CD8-positive, alpha-beta memory T cell (primary cell): ENCODE data around the gene FAM120A. TPM values are rescaled to one million over a fixed set of nuclear protein-coding genes. Genes with fewer than 3 reads are reported as not detected.

Experiments used
- CTCF ChIA-PET: fragments of 350-600 bp; sonication (Branson Sonifier 250); formaldehyde crosslinking; loops from one replicate; lab custom pipeline; 2021; ENCODE audit warnings: antibody characterized with exemption; lab: Charles Lee
- POLR2A ChIA-PET: fragments of 350-600 bp; sonication (Branson Sonifier 250); formaldehyde crosslinking; loops from one replicate; lab custom pipeline; 2021; ENCODE audit warnings: antibody characterized with exemption; lab: Charles Lee
- DNase-seq, 5 donors: peaks; one replicate each; pipeline versions ENCODE4 v3.0.0 to v3.0.0-alpha.2; 2020 to 2022; ENCODE audit warnings: mixed read lengths in 1 of 5
- H3K27ac ChIP-seq: one replicate; pipeline ENCODE4 v1.7.0; 2013; ENCODE audit warnings: low read depth, mild to moderate bottlenecking, low read length, moderate library complexity
- H3K27me3 ChIP-seq: 2 replicates; pipeline ENCODE4 v1.7.0; 2013; ENCODE audit warnings: low read length, mild to moderate bottlenecking; ENCODE audit not compliant: insufficient read depth, poor library complexity, severe bottlenecking
- H3K36me3 ChIP-seq: 2 replicates; pipeline ENCODE4 v1.7.0; 2013; ENCODE audit warnings: mild to moderate bottlenecking, low read length, moderate library complexity; ENCODE audit not compliant: insufficient read depth
- H3K4me1 ChIP-seq: 2 replicates; pipeline ENCODE4 v1.7.0; 2013; ENCODE audit warnings: mild to moderate bottlenecking, low read length, moderate library complexity; ENCODE audit not compliant: insufficient read depth
- H3K4me3 ChIP-seq: 2 replicates; pipeline ENCODE4 v1.7.0; 2013; ENCODE audit warnings: mild to moderate bottlenecking, low read length
- H3K9me3 ChIP-seq: 2 replicates; pipeline ENCODE4 v1.7.0; 2013; ENCODE audit warnings: mild to moderate bottlenecking, low read length
- H3K27ac Mint-ChIP-seq, 8 donors: one replicate each; pipeline ENCODE4 v1.8.0; 2020 to 2021; ENCODE audit warnings: mixed read lengths in 8 of 8, mild to moderate bottlenecking in 6 of 8, inconsistent platforms in 3 of 8, moderate library complexity in 3 of 8
- H3K27me3 Mint-ChIP-seq, 2 donors: one replicate each; pipeline ENCODE4 v1.8.0; 2020 to 2021; ENCODE audit warnings: mixed read lengths in 2 of 2, mild to moderate bottlenecking in 1 of 2, moderate library complexity in 1 of 2
- H3K36me3 Mint-ChIP-seq, 3 donors: one replicate each; pipeline ENCODE4 v1.8.0; 2020 to 2021; ENCODE audit warnings: mixed read lengths in 3 of 3, inconsistent platforms in 1 of 3, mild to moderate bottlenecking in 1 of 3
- H3K4me1 Mint-ChIP-seq, 3 donors: one replicate each; pipeline ENCODE4 v1.8.0; 2020 to 2021; ENCODE audit warnings: mixed read lengths in 3 of 3, inconsistent platforms in 1 of 3, mild to moderate bottlenecking in 1 of 3
- H3K4me3 Mint-ChIP-seq, 7 donors: one replicate each; pipeline ENCODE4 v1.8.0; 2020 to 2021; ENCODE audit warnings: mixed read lengths in 7 of 7, mild to moderate bottlenecking in 6 of 7, moderate library complexity in 4 of 7, inconsistent platforms in 2 of 7
- H3K9me3 Mint-ChIP-seq, 5 donors: one replicate each; pipeline ENCODE4 v1.8.0; 2020 to 2022; ENCODE audit warnings: mixed read lengths in 5 of 5, mild to moderate bottlenecking in 3 of 5, moderate library complexity in 2 of 5, inconsistent platforms in 1 of 5
- polyA plus RNA-seq: library from polyadenylated mRNA; unstranded; fragments of 300-500 nt; fragmentation: Illumina TruSeq; gene quantifications from one replicate; pipeline ENCODE4 v1.2.3, GENCODE V29; 2021
- total RNA-seq, 2 experiments: library from RNA; stranded (reverse); gene quantifications; one replicate each; pipeline ENCODE4 v1.2.3, GENCODE V29; 2021

The FAM120A gene
- total and polyA plus RNA-seq, 3 experiments from 2014 or later = 16.0 to 142 (median 140) TPM

DNA sequence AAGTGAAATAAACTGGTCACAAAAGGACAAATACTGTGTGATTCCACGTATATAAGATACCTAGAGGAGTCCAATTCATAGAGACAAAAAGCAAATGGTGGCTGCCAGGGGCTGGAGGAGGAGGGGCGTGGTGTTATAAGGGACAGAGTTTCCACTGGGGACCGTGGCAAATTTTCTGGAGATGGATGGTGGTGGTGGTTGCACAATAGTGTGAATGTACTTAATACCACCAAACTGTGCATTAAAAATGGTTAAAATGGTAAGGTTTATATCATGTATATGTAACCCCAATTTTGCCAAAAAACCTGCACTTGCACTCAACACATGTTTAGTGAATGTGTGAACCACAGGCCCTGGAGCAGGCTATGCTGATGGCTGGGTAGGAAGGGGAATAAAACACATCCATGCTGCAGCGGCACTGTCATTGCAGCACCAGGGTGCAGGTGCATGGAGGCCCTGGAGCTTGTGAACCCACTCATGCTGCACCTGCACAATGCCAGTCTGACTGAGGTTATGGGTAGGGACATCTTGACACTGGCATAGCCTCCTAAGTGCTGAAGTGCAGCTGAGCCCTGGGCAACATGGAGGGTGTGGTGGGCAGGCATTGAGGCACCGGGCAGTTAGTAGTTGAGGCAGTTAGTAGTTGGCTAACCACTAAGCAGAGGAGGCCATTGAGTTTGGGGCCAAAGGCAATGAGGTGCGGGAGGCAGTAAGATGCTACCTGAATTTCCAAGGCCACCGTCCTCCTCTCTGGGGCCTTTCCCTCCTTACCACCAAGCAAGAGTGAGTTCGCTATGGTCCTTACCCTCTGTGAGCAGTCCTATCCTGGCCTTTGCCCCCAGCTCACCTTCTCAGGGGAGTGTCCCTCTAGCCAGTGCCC, 121.4 kb downstream of the FAM120A start:
- ChIA-PET CTCF (no interaction called here), POLR2A (no interaction called here)
- H3K36me3 Mint-ChIP-seq = peaks cover 0 to 6% (median 0%) of the 10 kb centered on the region in 3 donors
- Histone ChIP-seq H3K9me3 (no peaks in the 10 kb centered on the region), H3K27ac (no peak overlapping the region), H3K4me1 (peaks cover 15% of the 10 kb centered on the region), H3K27me3 (no peaks in the 10 kb centered on the region), H3K4me3 (no peak overlapping the region), H3K36me3 (no peaks in the 10 kb centered on the region)
- peaks cover 0 to 6% of the 10 kb centered on the region in 2 donors for H3K27me3 Mint-ChIP-seq
- no peak for DNase-seq
- H3K4me3 Mint-ChIP-seq = peak overlapping the region in 2 of 7 donors; percentile 10 to 98
- peaks cover 16 to 28% (median 18%) of the 10 kb centered on the region in 3 donors for H3K4me1 Mint-ChIP-seq
- peaks cover 0 to 3% (median 0%) of the 10 kb centered on the region in 5 donors for H3K9me3 Mint-ChIP-seq
- peak overlapping the region in 3 of 8 donors; percentile 16 to 72 (median 60) for H3K27ac Mint-ChIP-seq

DNA sequence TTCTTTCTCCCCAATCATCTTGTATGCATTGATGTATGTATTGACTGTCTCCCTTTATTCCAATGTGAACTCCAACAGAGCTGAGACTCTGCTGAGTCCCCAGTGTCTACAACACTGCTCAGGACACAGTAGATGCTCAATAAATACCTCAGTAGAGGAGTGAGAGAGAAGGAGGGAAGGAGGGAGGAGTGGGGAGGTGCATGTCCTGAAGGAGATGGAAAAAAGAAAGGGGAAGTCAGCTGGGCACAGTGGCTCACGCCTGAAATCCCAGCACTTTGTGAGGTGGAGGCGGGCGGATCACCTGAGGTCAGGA, 122.0 kb downstream of the FAM120A start:
- peaks cover 22 to 31% (median 22%) of the 10 kb centered on the region in 3 donors for H3K4me1 Mint-ChIP-seq
- Histone ChIP-seq H3K36me3 (no peaks in the 10 kb centered on the region), H3K27me3 (no peaks in the 10 kb centered on the region), H3K4me3 (no peak overlapping the region), H3K9me3 (no peaks in the 10 kb centered on the region), H3K4me1 (peaks cover 21% of the 10 kb centered on the region), H3K27ac (no peak overlapping the region)
- peak overlapping the region in 5 of 7 donors; percentile 5 to 98 (median 56) for H3K4me3 Mint-ChIP-seq
- CTCF ChIA-PET = no interaction called here
- peak overlapping the region in 5 of 8 donors; percentile 5 to 72 (median 60) for H3K27ac Mint-ChIP-seq
- DNase-seq = no peak
- H3K27me3 Mint-ChIP-seq = peaks cover 0 to 6% of the 10 kb centered on the region in 2 donors
- peaks cover 0 to 3% (median 0%) of the 10 kb centered on the region in 5 donors for H3K9me3 Mint-ChIP-seq
- peaks cover 0 to 6% (median 0%) of the 10 kb centered on the region in 3 donors for H3K36me3 Mint-ChIP-seq
- POLR2A ChIA-PET = no interaction called here

DNA sequence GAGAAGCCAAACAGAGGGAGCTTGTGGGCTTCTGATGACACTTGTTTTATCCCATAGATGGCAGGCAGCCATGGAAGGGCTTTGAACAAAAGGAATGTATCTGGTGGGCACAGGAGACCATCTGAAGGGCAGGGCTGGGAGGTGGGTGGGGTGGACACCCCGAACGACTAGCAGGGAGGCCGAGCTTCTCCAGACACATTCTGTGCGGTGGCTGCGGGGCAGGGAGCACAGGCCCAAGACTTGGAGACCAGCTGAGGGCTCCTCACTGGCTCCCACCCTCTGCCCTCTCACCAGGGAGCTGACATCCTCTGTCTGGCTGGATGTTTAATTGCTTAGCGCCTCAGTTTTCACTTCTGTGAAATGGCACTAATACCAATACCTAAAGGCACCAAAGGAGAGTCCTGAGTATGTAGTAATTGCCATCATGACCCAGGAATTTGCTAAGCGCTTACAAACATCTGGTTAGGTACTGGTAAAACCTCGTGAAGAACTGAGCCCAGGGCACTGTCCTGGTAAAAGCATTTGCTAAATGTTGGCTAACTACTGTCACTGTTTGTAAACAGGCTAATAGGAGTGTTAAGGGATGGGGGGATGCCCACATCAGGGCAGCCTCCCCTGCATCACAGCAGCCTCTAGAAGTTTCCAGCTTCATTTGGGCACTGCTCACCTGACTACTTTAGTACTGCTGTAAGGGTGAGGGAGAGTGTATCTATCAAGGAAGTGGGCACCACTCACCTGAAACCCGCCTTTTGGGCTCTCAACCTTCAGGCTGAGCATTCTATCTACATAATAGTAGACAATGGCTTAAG, 122.8 kb downstream of the FAM120A start:
- ChIA-PET CTCF (interaction anchor here (0.7 kb wide), 1 partner anchor 469 kb away, joined by 3 read pairs; no protein-coding TSS in a partner anchor), POLR2A (no interaction called here)
- Mint-ChIP-seq H3K27ac (peak overlapping the region in 6 of 8 donors; percentile 52 to 93 (median 76)), H3K4me3 (peak overlapping the region in 6 of 7 donors; percentile 78 to 98 (median 90)), H3K27me3 (peaks cover 0 to 6% of the 10 kb centered on the region in 2 donors), H3K36me3 (peaks cover 0 to 6% (median 0%) of the 10 kb centered on the region in 3 donors), H3K9me3 (peaks cover 0 to 3% (median 0%) of the 10 kb centered on the region in 5 donors), H3K4me1 (peaks cover 30 to 39% (median 30%) of the 10 kb centered on the region in 3 donors)
- no peak overlapping the region for H3K27ac ChIP-seq
- H3K36me3 ChIP-seq = no peaks in the 10 kb centered on the region
- H3K4me3 ChIP-seq = no peak overlapping the region
- peaks cover 21% of the 10 kb centered on the region for H3K4me1 ChIP-seq
- no peaks in the 10 kb centered on the region for H3K9me3 ChIP-seq
- no peak for DNase-seq
- no peaks in the 10 kb centered on the region for H3K27me3 ChIP-seq

DNA sequence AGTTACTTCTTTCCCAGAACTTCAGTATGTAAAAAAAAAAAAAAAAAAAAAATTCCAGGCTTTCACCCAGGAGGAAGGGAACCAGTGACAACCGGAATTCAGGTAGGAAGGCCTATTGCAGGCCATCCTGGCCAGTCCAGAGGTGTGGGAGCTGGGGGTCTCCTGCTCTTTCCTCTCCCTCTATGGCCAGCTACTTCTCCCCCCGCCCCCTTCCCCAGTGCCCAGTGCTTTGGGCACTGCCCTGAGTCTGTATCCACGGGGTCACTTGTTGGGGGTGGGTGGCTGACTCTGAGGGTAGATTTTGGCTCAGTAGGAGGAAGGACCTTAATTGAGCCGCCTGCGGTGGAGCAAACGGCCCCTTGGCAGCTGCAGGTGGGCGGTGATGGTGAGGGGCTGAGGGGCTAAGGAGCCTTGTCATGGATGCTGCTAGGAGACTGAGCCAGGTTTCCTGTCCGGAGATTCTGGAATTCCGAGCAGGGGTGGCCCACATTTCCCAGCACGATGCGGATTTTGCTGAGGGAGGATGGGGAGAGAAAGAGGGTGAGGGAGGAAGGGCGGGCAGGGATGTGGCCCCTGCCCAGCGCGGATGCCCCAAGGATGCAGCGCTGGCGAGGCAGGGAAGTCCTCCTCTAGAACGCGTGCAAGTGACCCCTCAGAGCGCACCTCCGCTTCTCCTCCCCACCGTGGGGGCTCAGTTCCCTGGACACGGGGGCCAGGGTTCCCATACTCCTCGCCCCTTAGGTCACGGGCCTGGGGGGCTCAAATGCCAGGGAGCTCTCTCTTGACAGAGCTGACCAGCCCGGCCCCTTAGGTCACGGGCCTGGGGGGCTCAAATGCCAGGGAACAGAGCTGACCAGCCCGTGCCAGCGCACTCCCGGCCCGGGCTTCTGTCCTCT, 123.7 kb downstream of the FAM120A start:
- Mint-ChIP-seq H3K27ac (peak overlapping the region; percentile 91 to 96 (median 94)), H3K4me1 (peaks cover 34 to 47% (median 39%) of the 10 kb centered on the region in 3 donors), H3K36me3 (peaks cover 0 to 6% (median 0%) of the 10 kb centered on the region in 3 donors), H3K27me3 (peaks cover 0 to 6% of the 10 kb centered on the region in 2 donors), H3K4me3 (peak overlapping the region; percentile 89 to 98 (median 91)), H3K9me3 (peaks cover 0 to 3% (median 0%) of the 10 kb centered on the region in 5 donors)
- H3K36me3 ChIP-seq = no peaks in the 10 kb centered on the region
- H3K4me3 ChIP-seq = peak overlapping the region; percentile 64
- no peaks in the 10 kb centered on the region for H3K27me3 ChIP-seq
- ChIA-PET POLR2A (interaction anchor here (1.5 kb wide), 1 partner anchor 9 kb away, joined by 19 read pairs; no protein-coding TSS in a partner anchor), CTCF (interaction anchor here (0.7 to 1.5 kb wide), 2 partner anchors 9 to 470 kb away, joined by 3 to 11 read pairs; no protein-coding TSS in a partner anchor)
- peaks cover 21% of the 10 kb centered on the region for H3K4me1 ChIP-seq
- no peaks in the 10 kb centered on the region for H3K9me3 ChIP-seq
- peak overlapping the region; percentile 81 for H3K27ac ChIP-seq
- no peak for DNase-seq

DNA sequence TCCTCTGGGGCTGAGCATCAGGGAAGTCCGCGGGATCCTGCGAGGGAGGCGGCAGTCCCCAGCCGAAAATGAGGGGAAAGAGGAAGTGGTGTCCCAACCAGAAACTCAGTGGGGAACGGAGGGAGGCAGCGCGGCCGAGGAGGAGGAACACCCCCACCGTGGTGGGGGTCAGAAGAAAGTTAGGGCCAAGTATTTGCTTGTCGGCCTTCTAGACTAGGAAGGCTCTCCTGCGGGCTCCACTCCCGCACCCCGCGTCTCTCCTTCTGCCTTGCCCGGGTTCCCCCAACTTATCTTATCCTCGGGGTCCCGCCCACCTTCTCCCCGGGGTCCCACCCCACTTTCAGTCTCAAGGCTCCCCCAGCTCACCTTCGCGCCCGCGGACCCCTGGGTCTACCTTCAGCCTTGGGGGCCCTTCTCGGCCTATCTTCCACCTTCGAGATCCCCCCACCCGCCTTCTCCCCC, 124.3 kb downstream of the FAM120A start:
- peaks cover 41 to 54% (median 45%) of the 10 kb centered on the region in 3 donors for H3K4me1 Mint-ChIP-seq
- Histone ChIP-seq H3K36me3 (no peaks in the 10 kb centered on the region), H3K4me1 (peaks cover 21% of the 10 kb centered on the region), H3K9me3 (no peaks in the 10 kb centered on the region), H3K27me3 (no peaks in the 10 kb centered on the region), H3K4me3 (peak overlapping the region; percentile 64), H3K27ac (peak overlapping the region; percentile 81)
- H3K27me3 Mint-ChIP-seq = peaks cover 0 to 3% of the 10 kb centered on the region in 2 donors
- POLR2A ChIA-PET = interaction anchor here (1.5 kb wide), 1 partner anchor 10 kb away, joined by 19 read pairs; no protein-coding TSS in a partner anchor
- CTCF ChIA-PET = interaction anchor here (1.5 kb wide), 1 partner anchor 10 kb away, joined by 11 read pairs; no protein-coding TSS in a partner anchor
- H3K36me3 Mint-ChIP-seq = peaks cover 0 to 6% (median 0%) of the 10 kb centered on the region in 3 donors
- peak; percentile 46 to 69 (median 60) for DNase-seq
- H3K4me3 Mint-ChIP-seq = peak overlapping the region; percentile 89 to 98 (median 91)
- H3K9me3 Mint-ChIP-seq = no peaks in the 10 kb centered on the region
- H3K27ac Mint-ChIP-seq = peak overlapping the region; percentile 91 to 96 (median 94)

DNA sequence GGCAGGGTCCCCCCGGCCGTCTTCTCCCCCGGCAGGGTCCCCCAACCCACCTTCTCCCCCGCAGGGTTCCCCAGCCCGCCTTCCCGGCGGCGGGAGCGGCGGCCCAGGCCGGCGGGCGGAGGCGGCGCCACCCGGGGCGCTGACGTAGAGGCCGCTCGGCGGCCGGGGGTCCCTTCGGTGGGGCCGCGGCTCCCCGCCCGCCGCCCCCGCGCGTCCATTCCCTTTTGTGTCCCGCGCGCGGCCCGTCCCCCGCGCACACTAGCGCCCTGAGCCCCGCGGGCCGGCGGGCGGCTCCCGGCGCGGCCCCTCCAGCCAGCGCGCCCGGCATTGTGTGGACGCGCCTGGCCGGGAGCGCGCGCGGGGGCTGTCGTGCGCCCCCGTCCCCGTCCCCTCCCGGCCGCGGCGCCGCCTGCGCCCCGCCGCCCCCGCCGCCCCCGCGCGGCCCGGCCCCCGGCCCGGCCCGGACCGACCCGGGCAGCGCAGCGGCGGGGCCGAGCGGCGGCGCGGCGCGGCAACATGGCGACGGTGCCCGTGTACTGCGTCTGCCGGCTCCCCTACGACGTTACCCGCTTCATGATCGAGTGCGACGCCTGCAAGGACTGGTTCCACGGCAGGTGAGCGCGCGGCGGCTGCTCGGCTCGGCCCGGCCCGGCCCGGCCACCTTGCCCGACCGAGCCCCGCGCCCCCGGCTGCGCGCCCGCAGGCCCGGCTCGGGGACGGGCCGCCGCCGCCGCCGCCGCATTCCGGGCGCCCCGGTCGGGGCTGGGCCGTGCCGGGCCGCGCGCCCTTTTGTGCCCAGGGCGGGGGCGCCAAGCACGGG, 125.0 kb downstream of the FAM120A start, which contains the start of gene PHF2:
Gene PHF2 (plus strand): TSS at position 327 of the 820 bp plus-strand sequence. CDS start 190 bp downstream, at position 517.
- CTCF ChIA-PET = interaction anchor here (1.5 kb wide), 1 partner anchor 10 kb away, joined by 11 read pairs; no protein-coding TSS in a partner anchor
- H3K36me3 Mint-ChIP-seq = peaks cover 0 to 6% (median 0%) of the 10 kb centered on the region in 3 donors

More for the DNA sequence above, 125.0 kb downstream of the FAM120A start, which contains the start of gene PHF2:
- Mint-ChIP-seq H3K27ac (peak within 1 kb of the TSS; percentile 91 to 96 (median 94)), H3K4me3 (peak within 1 kb of the TSS; percentile 89 to 98 (median 91)), H3K4me1 (peaks cover 46 to 61% (median 52%) of the 10 kb centered on the region in 3 donors), H3K9me3 (no peaks in the 10 kb centered on the region), H3K27me3 (peaks cover 0 to 3% of the 10 kb centered on the region in 2 donors)
- H3K4me1 ChIP-seq = peaks cover 21% of the 10 kb centered on the region
- H3K36me3 ChIP-seq = no peaks in the 10 kb centered on the region
- H3K9me3 ChIP-seq = no peaks in the 10 kb centered on the region
- DNase-seq = peak in 3 of 5 donors; percentile 16 to 51 (median 24)
- peak within 1 kb of the TSS; percentile 64 for H3K4me3 ChIP-seq
- POLR2A ChIA-PET = interaction anchor here (1.3 to 1.5 kb wide), 2 partner anchors 10 kb away, joined by 9 to 19 read pairs; no protein-coding TSS in a partner anchor
- H3K27ac ChIP-seq = peak within 1 kb of the TSS; percentile 81
- H3K27me3 ChIP-seq = no peaks in the 10 kb centered on the region
